HG03095 (cell line): ENCODE measurements around the gene IRF1.

Experiments used
- ATAC-seq: cut with Tn5 transposase; IDR thresholded peaks from one replicate; pipeline ENCODE4 v1.9.1; 2021; ENCODE audit warnings: moderate library complexity; ENCODE audit not compliant: unreplicated experiment

Gene IRF1

GRCh38 chr5:132475987-132476875, 14.3 kb downstream of the IRF1 start:
- no peak for ATAC-seq

- ATAC-seq = no peak
Measured at GRCh38 chr5:132475497-132475882, 15.1 kb downstream of the IRF1 start.

GRCh38 chr5:132474881-132475496, 15.6 kb downstream of the IRF1 start:
- no peak for ATAC-seq

- ATAC-seq = no peak
Measured at GRCh38 chr5:132474131-132474723, 16.3 kb downstream of the IRF1 start.

GRCh38 chr5:132473668-132474067, 16.9 kb downstream of the IRF1 start:
- ATAC-seq = no peak

- ATAC-seq = peak; percentile 82
Measured at GRCh38 chr5:132473019-132473531, 17.5 kb downstream of the IRF1 start.

- no peak for ATAC-seq
Measured at GRCh38 chr5:132472431-132472830, 18.1 kb downstream of the IRF1 start.

GRCh38 chr5:132471944-132472343, 18.6 kb downstream of the IRF1 start:
- no peak for ATAC-seq

- no peak for ATAC-seq
Measured at GRCh38 chr5:132471151-132471907, 19.2 kb downstream of the IRF1 start.

GRCh38 chr5:132470596-132470995, 20.0 kb downstream of the IRF1 start:
- no peak for ATAC-seq

GRCh38 chr5:132470010-132470392, 20.6 kb downstream of the IRF1 start:
- ATAC-seq = no peak

- no peak for ATAC-seq
Measured at GRCh38 chr5:132469380-132470009, 21.1 kb downstream of the IRF1 start.

GRCh38 chr5:132468656-132469379, 21.8 kb downstream of the IRF1 start:
- ATAC-seq = no peak

GRCh38 chr5:132467287-132467984, 23.1 kb downstream of the IRF1 start:
- peak; percentile 45 for ATAC-seq

- peak; percentile 55 for ATAC-seq
Measured at GRCh38 chr5:132466433-132467286, 23.9 kb downstream of the IRF1 start.

- no peak for ATAC-seq
Measured at GRCh38 chr5:132465059-132465707, 25.4 kb downstream of the IRF1 start.

GRCh38 chr5:132464156-132464939, 26.2 kb downstream of the IRF1 start:
- no peak for ATAC-seq
